Natural killer cell (primary cell): ENCODE results near the gene GFPT2. TPM values are rescaled to one million over a fixed set of nuclear protein-coding genes. Genes with fewer than 3 reads are reported as not detected.

ENCODE experiments used
- ATAC-seq, 3 donors: fragments of 150-1000 bp in 2 of 3; fragments of 200-7000 bp in 1 of 3; cut with Tn5 transposase; 1 replicate in 1 of 3; 2 replicates in 2 of 3; pipeline ENCODE4 v1.10.0; 2021; ENCODE audit warnings: mild to moderate bottlenecking in 2 of 3, moderate library complexity in 2 of 3
- DNase-seq, 2 donors: peaks; one replicate each; pipeline versions ENCODE4 v3.0.0 to v3.0.0-alpha.2; 2013 to 2021; ENCODE audit warnings: mixed read lengths in 1 of 2
- H3K27ac ChIP-seq: one replicate; pipeline ENCODE4 v1.5.1; 2013; ENCODE audit warnings: mild to moderate bottlenecking, low read length
- H3K27me3 ChIP-seq: one replicate; pipeline ENCODE4 v1.6.1; 2013; ENCODE audit warnings: low read length; ENCODE audit not compliant: control insufficient read depth, insufficient read depth
- H3K36me3 ChIP-seq: one replicate; pipeline ENCODE4 v1.6.1; 2013; ENCODE audit warnings: low read length; ENCODE audit not compliant: control insufficient read depth, insufficient read depth
- H3K4me1 ChIP-seq: one replicate; pipeline ENCODE4 v1.6.1; 2013; ENCODE audit warnings: low read length; ENCODE audit not compliant: control insufficient read depth, insufficient read depth
- H3K4me3 ChIP-seq: one replicate; pipeline ENCODE4 v1.5.1; 2013; ENCODE audit warnings: low read length
- H3K9me3 ChIP-seq: one replicate; pipeline ENCODE4 v1.6.1; 2013; ENCODE audit warnings: low read length; ENCODE audit not compliant: control insufficient read depth, insufficient read depth
- H3K27ac Mint-ChIP-seq, 2 donors: one replicate each; pipeline ENCODE4 v1.8.0; 2022; ENCODE audit warnings: mild to moderate bottlenecking in 2 of 2, mixed read lengths in 2 of 2, moderate library complexity in 1 of 2
- H3K27me3 Mint-ChIP-seq, 2 donors: one replicate each; pipeline ENCODE4 v1.8.0; 2022; ENCODE audit warnings: low read depth in 2 of 2, mixed read lengths in 2 of 2
- H3K36me3 Mint-ChIP-seq: one replicate; pipeline ENCODE4 v1.8.0; 2022; ENCODE audit warnings: mixed read lengths
- H3K4me1 Mint-ChIP-seq, 2 donors: one replicate each; pipeline ENCODE4 v1.8.0; 2022; ENCODE audit warnings: mixed read lengths in 2 of 2
- H3K4me3 Mint-ChIP-seq: one replicate; pipeline ENCODE4 v1.8.0; 2022; ENCODE audit warnings: mild to moderate bottlenecking, moderate library complexity, mixed read lengths
- H3K9me3 Mint-ChIP-seq, 2 donors: one replicate each; pipeline ENCODE4 v1.8.0; 2022; ENCODE audit warnings: mixed read lengths in 2 of 2
- CTCF ChIP-seq: fragments of 200-600 bp; IDR thresholded peaks from one replicate; pipeline ENCODE4 v1.8.0; 2022; ENCODE audit warnings: antibody characterized with exemption
- WGBS: methylation state at CpG from one replicate; pipeline ENCODE4 v1.1.7; 2013; ENCODE audit warnings: missing lambda C conversion rate; ENCODE audit not compliant: insufficient coverage; 5-methylcytosine and 5-hydroxymethylcytosine counted together
- intact Hi-C: fragments of 100-400 bp; cut with micrococcal nuclease; formaldehyde crosslinking; loops from one replicate; pipeline ENCODE4 v1.14.2; 2022
- total RNA-seq, 4 donors: library from RNA; stranded (reverse); fragments of 120-200 nt in 1 of 4; gene quantifications; one replicate each; pipeline versions ENCODE4 v1.2.3 to v1.2.4, GENCODE V29; 2013 to 2022

GFPT2 gene
- total RNA-seq, 3 donors from 2014 or later (not counting 1 experiment from before 2014, with no cell fraction given): 0.56 to 0.86 TPM; not detected in 1

- no peaks in the 10 kb centered on the region for H3K27me3 Mint-ChIP-seq
- peaks cover 38 to 46% of the 10 kb centered on the region in 2 donors for H3K4me1 Mint-ChIP-seq
- peaks cover 12% of the 10 kb centered on the region for H3K4me1 ChIP-seq
- H3K27ac ChIP-seq: no peak overlapping the region
- no peaks in the 10 kb centered on the region for H3K9me3 ChIP-seq
- H3K4me3 ChIP-seq: no peak overlapping the region
- DNase-seq (no peak), ATAC-seq (no peak)
- no peak for TF ChIP-seq CTCF
- no peak overlapping the region for H3K27ac Mint-ChIP-seq
- no peaks in the 10 kb centered on the region for H3K27me3 ChIP-seq
- intact Hi-C loops: no loop called here
- no peaks in the 10 kb centered on the region for H3K36me3 Mint-ChIP-seq
- no peaks in the 10 kb centered on the region for H3K9me3 Mint-ChIP-seq
- WGBS: 97% methylated on average over 2 of the region's 2 CpGs
- peaks cover 4% of the 10 kb centered on the region for H3K36me3 ChIP-seq
- H3K4me3 Mint-ChIP-seq: no peak overlapping the region
These were observed 65.7 kb downstream of the GFPT2 start for GRCh38 chr5:180287404-180287803.

- TF ChIP-seq CTCF: no peak
- H3K27me3 ChIP-seq: no peaks in the 10 kb centered on the region
- Mint-ChIP-seq H3K9me3 (no peaks in the 10 kb centered on the region), H3K4me3 (no peak overlapping the region), H3K27me3 (no peaks in the 10 kb centered on the region), H3K36me3 (peaks cover 6% of the 10 kb centered on the region), H3K27ac (no peak overlapping the region), H3K4me1 (peaks cover 34% of the 10 kb centered on the region in 2 donors)
- ATAC-seq (no peak), DNase-seq (no peak)
- no peak overlapping the region for H3K27ac ChIP-seq
- H3K4me3 ChIP-seq: no peak overlapping the region
- no peaks in the 10 kb centered on the region for H3K9me3 ChIP-seq
- H3K4me1 ChIP-seq: no peaks in the 10 kb centered on the region
- WGBS: 88% methylated on average over 10 of the region's 10 CpGs
- intact Hi-C loops: no loop called here
- peaks cover 9% of the 10 kb centered on the region for H3K36me3 ChIP-seq
These were observed 69.0 kb downstream of the GFPT2 start for GRCh38 chr5:180284149-180284548.

GRCh38 chr5:180283026-180283615 lies 70.0 kb downstream of the GFPT2 start:
- peaks cover 9% of the 10 kb centered on the region for H3K36me3 Mint-ChIP-seq
- Histone ChIP-seq H3K36me3 (peaks cover 10% of the 10 kb centered on the region), H3K4me3 (no peak overlapping the region), H3K9me3 (no peaks in the 10 kb centered on the region), H3K27ac (no peak overlapping the region), H3K4me1 (no peaks in the 10 kb centered on the region), H3K27me3 (no peaks in the 10 kb centered on the region)
- intact Hi-C loops: no loop called here
- ATAC-seq (no peak), DNase-seq (no peak)
- TF ChIP-seq CTCF: no peak
- H3K4me3 Mint-ChIP-seq: no peak overlapping the region
- H3K9me3 Mint-ChIP-seq: no peaks in the 10 kb centered on the region
- H3K27ac Mint-ChIP-seq: no peak overlapping the region
- no peaks in the 10 kb centered on the region for H3K27me3 Mint-ChIP-seq
- H3K4me1 Mint-ChIP-seq: peaks cover 33 to 34% of the 10 kb centered on the region in 2 donors
- 99% methylated on average over 8 of the region's 10 CpGs for WGBS

GRCh38 chr5:180282281-180282680 lies 70.9 kb downstream of the GFPT2 start:
- no peak for DNase-seq
- Mint-ChIP-seq H3K27me3 (no peaks in the 10 kb centered on the region), H3K27ac (no peak overlapping the region), H3K4me3 (no peak overlapping the region), H3K9me3 (no peaks in the 10 kb centered on the region), H3K4me1 (peaks cover 26 to 32% of the 10 kb centered on the region in 2 donors), H3K36me3 (peaks cover 13% of the 10 kb centered on the region)
- no peak overlapping the region for H3K4me3 ChIP-seq
- 98% methylated on average over 9 of the region's 9 CpGs for whole genome bisulfite sequencing
- no peak for TF ChIP-seq CTCF
- H3K4me1 ChIP-seq: no peaks in the 10 kb centered on the region
- no peaks in the 10 kb centered on the region for H3K27me3 ChIP-seq
- no peak overlapping the region for H3K27ac ChIP-seq
- H3K9me3 ChIP-seq: no peaks in the 10 kb centered on the region
- H3K36me3 ChIP-seq: peaks cover 13% of the 10 kb centered on the region
- intact Hi-C loops: no loop called here
- no peak for ATAC-seq
